Measurements from ENCODE around the gene CLCN1. TPM values are rescaled to one million over a fixed set of nuclear protein-coding genes. Genes with fewer than 3 reads are reported as not detected.

Gene CLCN1
- total and polyA plus RNA-seq, 2 of the 8 experiments (the other 6 are each of a cell fraction or from before 2014, with no cell fraction given), result 0.36 to 0.41 TPM

DNA sequence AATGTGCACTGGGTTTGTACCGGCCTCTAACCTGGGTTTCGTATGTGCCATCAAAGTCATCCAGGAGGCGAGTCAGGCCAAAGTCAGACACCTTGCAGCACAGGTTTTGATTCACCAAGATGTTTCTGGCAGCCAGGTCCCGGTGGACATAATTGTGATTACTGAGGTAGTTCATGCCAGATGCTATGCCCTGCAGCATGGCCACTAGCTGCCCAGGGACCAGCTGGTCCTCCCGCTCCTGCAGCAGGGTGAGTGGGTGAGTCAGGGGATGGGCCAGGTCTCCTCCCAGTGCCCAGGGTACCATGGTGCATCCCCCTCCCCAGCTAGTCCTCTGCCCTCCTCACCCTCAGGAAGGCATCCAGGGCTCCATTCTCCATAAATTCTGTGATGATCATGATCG is 78.9 kb downstream of the CLCN1 start:
- H3K79me1 ChIP-seq (ENCODE audit: low read depth, low read length), result peaks cover 2% of the 10 kb centered on the region; the same call in 1 of the 2 replicates
- WGBS, 2 experiments (ENCODE audit: extremely low coverage in 1 of 2, insufficient coverage in 1 of 2, insufficient read length in 1 of 2, insufficient replicate concordance in 2 of 2, low coverage in 1 of 2, low lambda C conversion rate in 2 of 2, missing lambda C conversion rate in 1 of 2), result 96% methylated on average over 6 of the region's 6 CpGs; no CpG with 5 or more reads in 1 of the 2 experiments
- CTCF ChIA-PET (ENCODE audit: partially characterized antibody), result interaction anchor here (1.3 to 23.5 kb wide), 6 partner anchors 11 to 95 kb away, joined by 3 to 359 read pairs (median 20); partner anchors contain the start of genes EPHA1 and ZYX

More for the DNA sequence above, 78.9 kb downstream of the CLCN1 start:
- Histone ChIP-seq H2BK5ac (ENCODE audit: low read depth, low read length) (no peak overlapping the region), H3K4me3 (ENCODE audit: extremely low read depth in 1 of 4, insufficient read depth in 2 of 4, low read depth in 3 of 4, low read length in 4 of 4) (no peak overlapping the region), H3K9ac (replicated peaks in 1 of 4; ENCODE audit: extremely low read depth in 1 of 4, low read depth in 3 of 4, low read length in 3 of 4) (no peak overlapping the region), H2BK15ac (ENCODE audit: low read length) (no peak overlapping the region), H3K4ac (replicated peaks; ENCODE audit: insufficient read length, low read depth, low read length) (no peak overlapping the region), H3K23me2 (ENCODE audit: low read depth, low read length) (no peaks in the 10 kb centered on the region), H2BK12ac (ENCODE audit: low read depth, low read length) (no peak overlapping the region), H3K4me2 (ENCODE audit: insufficient read depth in 1 of 2, low read depth in 2 of 2, low read length in 2 of 2) (no peak overlapping the region), H4K20me1 (replicated peaks in 1 of 2; ENCODE audit: control insufficient read depth in 1 of 2, insufficient read depth in 2 of 2, low read length in 2 of 2) (peaks cover 27 to 44% of the 10 kb centered on the region in 2 experiments), H2AK5ac (ENCODE audit: low read depth, low read length) (no peak overlapping the region), H2BK120ac (replicated peaks; ENCODE audit: low read depth, low read length) (no peak overlapping the region), H4K8ac (ENCODE audit: extremely low read depth, insufficient read depth, low read length) (no peak overlapping the region), H3K36me3 (ENCODE audit: control insufficient read depth in 2 of 4, insufficient read depth in 4 of 4, low read length in 3 of 4) (peaks cover 44 to 94% (median 89%) of the 10 kb centered on the region in 4 experiments), H3K27ac (ENCODE audit: low read depth, low read length) (no peak overlapping the region), H3K79me2 (ENCODE audit: control insufficient read depth in 1 of 2, insufficient read depth in 2 of 2, low read length in 2 of 2) (no peaks in the 10 kb centered on the region), H2AFZ (ENCODE audit: low read length) (no peak overlapping the region), H2BK20ac (ENCODE audit: low read length) (no peak overlapping the region), H3K23ac (ENCODE audit: insufficient read length) (no peak overlapping the region), H4K5ac (ENCODE audit: insufficient read length, low read depth, low read length) (no peak overlapping the region), H3K27me3 (replicated peaks in 1 of 4; ENCODE audit: control insufficient read depth in 3 of 4, extremely low read depth in 1 of 4, insufficient read depth in 3 of 4, low read length in 3 of 4) (no peaks in the 10 kb centered on the region), H3K4me1 (replicated peaks in 1 of 4; ENCODE audit: control insufficient read depth in 3 of 4, insufficient read depth in 4 of 4, low read length in 3 of 4) (no peaks in the 10 kb centered on the region; a peak in 1 of 7 replicates), H3K56ac (replicated peaks; ENCODE audit: insufficient read length, low read depth, low read length) (no peak overlapping the region), H3K18ac (ENCODE audit: extremely low read depth, low read length) (no peak overlapping the region), H3K9me3 (ENCODE audit: insufficient read depth in 2 of 2, low read depth in 1 of 2, low read length in 1 of 2) (no peaks in the 10 kb centered on the region), H4K91ac (replicated peaks; ENCODE audit: insufficient read length, low read length) (no peak overlapping the region), H3K14ac (ENCODE audit: insufficient read length) (no peak overlapping the region)
- TF ChIP-seq SIRT6 (IDR thresholded peaks at IDR 0.05; ENCODE audit: low read length), result no peak
- TF ChIP-seq, protein P1, sequence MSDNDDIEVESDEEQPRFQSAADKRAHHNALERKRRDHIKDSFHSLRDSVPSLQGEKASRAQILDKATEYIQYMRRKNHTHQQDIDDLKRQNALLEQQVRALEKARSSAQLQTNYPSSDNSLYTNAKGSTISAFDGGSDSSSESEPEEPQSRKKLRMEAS (IDR thresholded peaks at IDR 0.05), result no peak
- no peak for TF ChIP-seq CBX5 (IDR thresholded peaks at IDR 0.05; ENCODE audit: low read depth, low read length)
- TF ChIP-seq RFX5 (IDR thresholded peaks at IDR 0.05; ENCODE audit: borderline replicate concordance, low read depth, low read length), result no peak
- FAIRE-seq, result no peak
- DNase-seq (ENCODE audit: low read depth in 1 of 2, low spot score in 2 of 2), result no peak
- POLR2A ChIA-PET (ENCODE audit: partially characterized antibody), result interaction anchor here (1.2 to 25.2 kb wide), 4 partner anchors 11 to 63 kb away, joined by 3 to 518 read pairs (median 24); partner anchors contain the start of genes EPHA1, FAM131B and ZYX
